ENCODE results near the gene HPSE2.

DNA sequence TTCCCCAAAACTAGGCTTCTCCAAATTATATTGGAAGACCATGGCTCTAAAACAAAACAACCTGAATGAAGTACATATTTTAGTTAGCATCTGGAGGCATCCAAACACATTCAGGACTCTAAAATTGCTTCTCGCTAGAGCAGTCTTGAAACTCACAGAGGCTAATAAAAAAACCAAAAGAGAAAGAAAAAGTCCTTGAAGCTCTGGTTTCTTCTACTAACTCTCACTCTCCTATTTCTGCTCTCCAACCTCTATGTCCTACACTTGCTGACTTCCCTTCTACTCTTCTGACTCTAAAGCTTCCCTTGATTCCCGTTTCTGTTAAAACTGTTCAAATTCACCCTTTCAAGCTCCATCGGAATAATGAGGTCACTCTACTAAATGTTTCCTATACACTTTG is 418.3 kb downstream of the HPSE2 start:
- TF ChIP-seq POLR2A (IDR thresholded peaks at IDR 0.05; ENCODE audit: low read depth) (no peak), POLR2AphosphoS5 (IDR thresholded peaks at IDR 0.05) (no peak)
- TF ChIP-seq, protein P1, sequence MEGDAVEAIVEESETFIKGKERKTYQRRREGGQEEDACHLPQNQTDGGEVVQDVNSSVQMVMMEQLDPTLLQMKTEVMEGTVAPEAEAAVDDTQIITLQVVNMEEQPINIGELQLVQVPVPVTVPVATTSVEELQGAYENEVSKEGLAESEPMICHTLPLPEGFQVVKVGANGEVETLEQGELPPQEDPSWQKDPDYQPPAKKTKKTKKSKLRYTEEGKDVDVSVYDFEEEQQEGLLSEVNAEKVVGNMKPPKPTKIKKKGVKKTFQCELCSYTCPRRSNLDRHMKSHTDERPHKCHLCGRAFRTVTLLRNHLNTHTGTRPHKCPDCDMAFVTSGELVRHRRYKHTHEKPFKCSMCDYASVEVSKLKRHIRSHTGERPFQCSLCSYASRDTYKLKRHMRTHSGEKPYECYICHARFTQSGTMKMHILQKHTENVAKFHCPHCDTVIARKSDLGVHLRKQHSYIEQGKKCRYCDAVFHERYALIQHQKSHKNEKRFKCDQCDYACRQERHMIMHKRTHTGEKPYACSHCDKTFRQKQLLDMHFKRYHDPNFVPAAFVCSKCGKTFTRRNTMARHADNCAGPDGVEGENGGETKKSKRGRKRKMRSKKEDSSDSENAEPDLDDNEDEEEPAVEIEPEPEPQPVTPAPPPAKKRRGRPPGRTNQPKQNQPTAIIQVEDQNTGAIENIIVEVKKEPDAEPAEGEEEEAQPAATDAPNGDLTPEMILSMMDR (IDR thresholded peaks at IDR 0.05): no peak

Measured in esophagus muscularis mucosa (tissue), 3 donors.